Erythroblast (primary cell): ENCODE results near the gene GALNT9.

Source experiments
- GATA1 ChIP-seq: IDR thresholded peaks from 2 replicates; pipeline ENCODE4 v1.6.1; 2011; ENCODE audit warnings: low read depth, mild to moderate bottlenecking, control low read depth, low read length, moderate library complexity
- POLR2A ChIP-seq: IDR thresholded peaks from 2 replicates; pipeline ENCODE4 v1.6.1; 2011; ENCODE audit warnings: mild to moderate bottlenecking, low read length

- TF ChIP-seq POLR2A (no peak), GATA1 (no peak)
Observed at GRCh38 chr12:132359551-132359950, 30.2 kb upstream of the GALNT9 start.
